AG04449 (cell line): Measurements from ENCODE around the gene MRPL14.

Experiments
- CTCF ChIA-PET: fragments of 350-600 bp; formaldehyde crosslinking; extraction: SDS; loops from one replicate; lab custom pipeline; 2021; ENCODE audit warnings: antibody characterized with exemption; lab: Yijun Ruan, JAX
- POLR2A ChIA-PET: fragments of 400-600, 350-600 bp; formaldehyde crosslinking; extraction: SDS; loops from one replicate; lab custom pipeline; 2020; ENCODE audit warnings: antibody characterized with exemption, inconsistent platforms; lab: Yijun Ruan, JAX
- DNase-seq: peaks from one replicate; pipeline ENCODE4 v3.0.0-alpha.2; 2010; ENCODE audit warnings: low read depth, low spot score
- H3K4me3 ChIP-seq: 2 replicates; pipeline ENCODE4 v1.5.1; 2011; ENCODE audit warnings: low read depth, mild to moderate bottlenecking, control low read depth, low read length
- TF ChIP-seq, protein P1 (sequence below): IDR thresholded peaks from one replicate; pipeline ENCODE4 v1.5.1; 2011; ENCODE audit warnings: mild to moderate bottlenecking, moderate library complexity, low read length, control low read depth, inconsistent platforms; ENCODE audit not compliant: insufficient read depth; ENCODE audit errors: missing control alignments

MRPL14 gene

DNA sequence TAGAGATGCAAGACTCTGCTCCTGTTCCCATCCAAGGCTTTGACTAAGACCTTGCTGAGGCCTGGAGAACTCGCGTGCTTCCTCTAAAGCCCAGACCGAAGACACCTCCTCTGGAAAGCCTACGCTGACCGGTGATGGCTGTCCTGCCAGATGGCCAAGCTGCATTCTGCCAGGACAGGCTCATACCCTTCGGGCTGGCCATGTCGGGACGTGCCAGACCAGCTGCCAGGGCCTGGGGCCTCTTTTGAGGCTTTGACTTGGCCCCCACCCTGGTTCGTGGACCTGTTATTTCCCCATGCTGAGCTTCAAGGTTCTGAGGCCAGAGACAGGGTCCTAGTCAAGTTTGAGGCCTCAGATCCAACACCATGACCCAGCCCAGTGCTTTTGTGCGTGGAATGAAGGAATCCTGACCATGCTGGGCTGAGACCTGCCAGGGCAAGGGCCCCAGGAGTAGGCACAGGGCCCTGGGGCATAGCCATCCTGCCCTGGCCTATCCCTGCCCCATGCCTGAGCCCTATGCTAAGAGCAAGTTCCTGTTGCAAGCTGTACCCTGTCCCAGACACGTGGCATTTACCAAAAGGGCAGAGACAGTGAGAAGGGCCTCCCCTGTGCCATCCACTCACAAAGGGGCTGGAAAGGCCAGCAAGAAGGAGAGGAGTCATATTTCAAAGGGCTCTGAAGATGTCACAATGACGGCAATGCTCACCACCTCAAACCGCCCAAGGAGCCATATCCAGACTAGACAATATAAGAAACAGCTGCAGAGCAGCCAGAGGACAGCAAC is 42.8 kb downstream of the MRPL14 start:
- DNase-seq: no peak
- CTCF ChIA-PET: interaction anchor here (0.7 to 15.8 kb wide), 9 partner anchors 10 to 476 kb away, joined by 3 to 324 read pairs (median 4); partner anchors contain the start of gene VEGFA
- no peak overlapping the region for H3K4me3 ChIP-seq
- POLR2A ChIA-PET: no interaction called here
- TF ChIP-seq, protein P1, sequence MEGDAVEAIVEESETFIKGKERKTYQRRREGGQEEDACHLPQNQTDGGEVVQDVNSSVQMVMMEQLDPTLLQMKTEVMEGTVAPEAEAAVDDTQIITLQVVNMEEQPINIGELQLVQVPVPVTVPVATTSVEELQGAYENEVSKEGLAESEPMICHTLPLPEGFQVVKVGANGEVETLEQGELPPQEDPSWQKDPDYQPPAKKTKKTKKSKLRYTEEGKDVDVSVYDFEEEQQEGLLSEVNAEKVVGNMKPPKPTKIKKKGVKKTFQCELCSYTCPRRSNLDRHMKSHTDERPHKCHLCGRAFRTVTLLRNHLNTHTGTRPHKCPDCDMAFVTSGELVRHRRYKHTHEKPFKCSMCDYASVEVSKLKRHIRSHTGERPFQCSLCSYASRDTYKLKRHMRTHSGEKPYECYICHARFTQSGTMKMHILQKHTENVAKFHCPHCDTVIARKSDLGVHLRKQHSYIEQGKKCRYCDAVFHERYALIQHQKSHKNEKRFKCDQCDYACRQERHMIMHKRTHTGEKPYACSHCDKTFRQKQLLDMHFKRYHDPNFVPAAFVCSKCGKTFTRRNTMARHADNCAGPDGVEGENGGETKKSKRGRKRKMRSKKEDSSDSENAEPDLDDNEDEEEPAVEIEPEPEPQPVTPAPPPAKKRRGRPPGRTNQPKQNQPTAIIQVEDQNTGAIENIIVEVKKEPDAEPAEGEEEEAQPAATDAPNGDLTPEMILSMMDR: no peak

DNA sequence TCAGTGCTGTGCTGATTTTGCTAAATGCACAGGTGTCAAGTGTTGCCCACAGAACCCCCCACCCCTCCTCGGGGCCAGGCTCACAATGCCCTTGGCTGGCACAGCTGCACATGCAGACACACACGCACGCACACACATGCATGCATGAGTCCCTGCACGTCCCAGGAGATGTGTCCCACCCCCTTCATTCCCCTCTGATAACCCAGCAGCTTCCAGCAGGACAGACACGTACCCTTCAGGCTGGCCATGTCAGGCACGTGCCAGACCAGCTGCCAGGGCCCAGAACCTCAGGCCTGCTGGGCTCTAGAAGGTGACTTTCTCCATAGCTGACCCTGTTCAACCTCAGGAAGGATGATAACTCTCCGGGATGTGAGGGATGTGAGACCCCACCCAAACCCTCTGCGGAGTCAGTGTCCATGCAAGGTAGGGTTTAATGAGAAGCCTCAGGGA is 44.4 kb downstream of the MRPL14 start:
- ChIA-PET POLR2A (no interaction called here), CTCF (interaction anchor here (2.3 to 15.8 kb wide), 4 partner anchors 8 to 474 kb away, joined by 11 to 324 read pairs (median 20); partner anchors contain the start of gene VEGFA)
- no peak overlapping the region for H3K4me3 ChIP-seq
- no peak for DNase-seq
- TF ChIP-seq, protein P1: no peak

DNA sequence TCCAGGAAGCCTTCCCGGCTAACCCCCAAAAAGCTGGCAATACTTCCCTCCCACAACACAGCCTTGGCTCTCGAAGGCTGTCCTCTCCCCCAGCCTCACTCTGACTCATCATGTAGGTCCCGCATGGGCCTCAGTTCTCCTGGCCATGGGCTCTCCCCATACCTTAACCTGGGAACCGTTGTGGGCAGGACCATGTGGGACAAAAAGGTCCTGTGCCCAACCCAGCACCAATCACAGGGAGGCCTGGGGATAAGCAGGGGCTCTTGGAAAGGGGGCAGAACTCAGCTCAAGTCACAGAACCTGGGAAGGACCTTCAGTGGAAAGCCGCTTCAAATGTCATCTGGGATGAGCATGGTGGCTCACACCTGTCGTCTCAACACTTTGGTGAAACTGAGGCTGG is 45.5 kb downstream of the MRPL14 start:
- CTCF ChIA-PET: interaction anchor here (0.6 to 15.8 kb wide), 7 partner anchors 128 to 853 kb away, joined by 3 to 324 read pairs (median 99); partner anchors contain the start of gene VEGFA
- DNase-seq: no peak
- H3K4me3 ChIP-seq: no peak overlapping the region
- POLR2A ChIA-PET: no interaction called here
- TF ChIP-seq, protein P1: no peak

DNA sequence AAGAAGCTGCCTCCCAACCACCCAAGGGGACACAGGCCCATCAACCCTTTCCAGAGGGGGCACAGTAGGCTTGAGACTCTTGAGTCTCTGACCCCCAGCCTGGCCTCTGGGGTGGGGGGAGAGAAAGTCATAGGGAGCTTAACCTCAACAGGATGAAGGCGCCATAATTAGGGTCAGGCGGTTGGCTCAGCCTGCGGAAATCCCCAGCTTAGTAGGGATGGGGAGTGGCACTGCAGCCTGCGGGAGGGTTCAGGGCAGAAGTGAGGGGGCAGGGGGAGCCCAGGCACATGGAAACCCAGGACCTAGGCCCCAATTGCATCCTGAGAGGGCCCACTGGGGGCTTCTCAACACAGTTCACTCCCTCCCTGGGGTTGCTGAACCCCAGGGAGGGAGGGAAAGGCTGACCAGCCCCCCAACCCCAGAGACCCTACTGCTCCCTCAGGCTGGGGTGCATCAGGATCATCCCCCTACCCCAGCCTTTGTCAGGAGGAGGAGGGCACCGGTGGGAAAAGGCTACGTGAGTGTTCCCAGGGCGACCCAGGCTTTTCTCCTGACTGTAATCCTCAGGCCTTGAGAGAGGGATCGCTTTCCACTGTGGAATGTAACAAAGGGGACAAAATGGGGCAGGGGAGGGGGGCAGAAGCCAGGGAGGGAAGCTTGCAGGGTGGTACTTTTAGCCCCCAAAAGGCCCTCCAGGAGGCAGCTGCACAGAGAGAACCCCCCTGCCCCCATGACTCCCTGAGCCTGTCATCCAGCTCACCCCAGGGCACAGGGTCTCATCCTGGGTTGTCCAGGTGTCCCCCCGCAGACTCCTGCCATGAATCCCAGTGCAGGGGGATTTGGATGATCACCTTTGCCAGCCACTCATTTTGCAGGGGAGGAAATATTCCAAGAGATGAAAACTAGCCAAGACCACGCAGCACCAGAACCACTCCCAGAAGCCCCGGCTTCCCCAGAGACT is 46.4 kb downstream of the MRPL14 start:
- TF ChIP-seq, protein P1: no peak
- ChIA-PET POLR2A (no interaction called here), CTCF (interaction anchor here (0.6 to 15.8 kb wide), 21 partner anchors 7 to 852 kb away, joined by 3 to 324 read pairs (median 4); partner anchors contain the start of genes GTPBP2 and VEGFA)

DNA sequence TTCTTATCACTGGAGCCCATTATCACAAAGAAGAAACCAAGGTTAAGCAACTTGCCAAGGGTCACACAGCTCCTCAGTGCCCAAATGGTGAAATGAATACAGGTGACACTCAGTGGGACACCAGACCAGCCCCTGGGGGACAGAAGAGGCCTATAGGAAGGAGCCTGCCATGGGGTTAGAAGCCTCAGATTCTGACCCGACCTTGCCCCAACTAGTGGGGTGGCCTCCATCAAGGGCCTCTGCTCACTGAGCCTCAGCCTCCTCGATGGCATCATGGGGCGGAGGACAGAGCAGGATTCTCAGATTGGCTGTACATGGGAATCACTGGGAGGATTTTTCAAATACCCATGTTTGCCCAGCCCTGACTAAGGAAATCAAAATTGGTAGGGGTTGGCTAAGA is 47.6 kb downstream of the MRPL14 start:
- no peak overlapping the region for H3K4me3 ChIP-seq
- TF ChIP-seq, protein P1: no peak
- CTCF ChIA-PET: interaction anchor here (0.9 to 15.8 kb wide), 50 partner anchors 8 to 573 kb away, joined by 3 to 324 read pairs (median 4); partner anchors contain the start of genes GTPBP2, LRRC73, POLH and VEGFA
- no peak for DNase-seq
- POLR2A ChIA-PET: interaction anchor here (1.0 to 1.5 kb wide), 5 partner anchors 68 to 310 kb away, joined by 3 to 17 read pairs (median 4); partner anchors contain the start of genes HSP90AB1 and VEGFA

More for the DNA sequence above, 46.4 kb downstream of the MRPL14 start:
- no peak overlapping the region for H3K4me3 ChIP-seq
- no peak for DNase-seq
